D341Med (cell line): Measurements from ENCODE around the gene FBXO31.

Source experiments
- DNase-seq: peaks from one replicate; pipeline ENCODE4 v3.0.0; 2012; ENCODE audit warnings: low spot score

The FBXO31 gene

GRCh38 chr16:87278191-87279093 is 105.1 kb downstream of the FBXO31 start:
- DNase-seq = peak; percentile 90
